Measurements from ENCODE around the gene INAFM2. TPM values are rescaled to one million over a fixed set of nuclear protein-coding genes. Genes with fewer than 3 reads are reported as not detected.

INAFM2 gene
- polyA plus RNA-seq, 3 donors = 5.1 to 19.6 (median 8.3) TPM

- H3K4me3 ChIP-seq (replicated peaks in 1 of 3; ENCODE audit: low read depth in 2 of 3, low read length in 3 of 3) = no peak overlapping the region
- Mint-ChIP-seq H3K27me3 (ENCODE audit: low read depth in 3 of 3) (peaks cover 36 to 60% (median 50%) of the 10 kb centered on the region in 3 donors), H3K27ac (peak overlapping the region in 1 of 7 donors; percentile 72), H3K4me1 (peaks cover 56% of the 10 kb centered on the region), H3K36me3 (peaks cover 12 to 18% of the 10 kb centered on the region in 2 donors), H3K4me3 (peak overlapping the region in 1 of 2 donors; percentile 82), H3K9me3 (peaks cover 0 to 10% (median 0%) of the 10 kb centered on the region in 7 donors)
- H3K4me2 ChIP-seq (replicated peaks; ENCODE audit: extremely low read depth, low read length, poor library complexity, severe bottlenecking) = no peak overlapping the region
- no peak overlapping the region for H3K27ac ChIP-seq (ENCODE audit: low read depth in 1 of 2, low read length in 2 of 2)
- H3K36me3 ChIP-seq (replicated peaks in 1 of 2; ENCODE audit: control insufficient read depth in 1 of 2, insufficient read depth in 2 of 2, low read length in 2 of 2) = peaks cover 0 to 8% of the 10 kb centered on the region in 2 donors
- no peak for DNase-seq
- TF ChIP-seq, protein P1, sequence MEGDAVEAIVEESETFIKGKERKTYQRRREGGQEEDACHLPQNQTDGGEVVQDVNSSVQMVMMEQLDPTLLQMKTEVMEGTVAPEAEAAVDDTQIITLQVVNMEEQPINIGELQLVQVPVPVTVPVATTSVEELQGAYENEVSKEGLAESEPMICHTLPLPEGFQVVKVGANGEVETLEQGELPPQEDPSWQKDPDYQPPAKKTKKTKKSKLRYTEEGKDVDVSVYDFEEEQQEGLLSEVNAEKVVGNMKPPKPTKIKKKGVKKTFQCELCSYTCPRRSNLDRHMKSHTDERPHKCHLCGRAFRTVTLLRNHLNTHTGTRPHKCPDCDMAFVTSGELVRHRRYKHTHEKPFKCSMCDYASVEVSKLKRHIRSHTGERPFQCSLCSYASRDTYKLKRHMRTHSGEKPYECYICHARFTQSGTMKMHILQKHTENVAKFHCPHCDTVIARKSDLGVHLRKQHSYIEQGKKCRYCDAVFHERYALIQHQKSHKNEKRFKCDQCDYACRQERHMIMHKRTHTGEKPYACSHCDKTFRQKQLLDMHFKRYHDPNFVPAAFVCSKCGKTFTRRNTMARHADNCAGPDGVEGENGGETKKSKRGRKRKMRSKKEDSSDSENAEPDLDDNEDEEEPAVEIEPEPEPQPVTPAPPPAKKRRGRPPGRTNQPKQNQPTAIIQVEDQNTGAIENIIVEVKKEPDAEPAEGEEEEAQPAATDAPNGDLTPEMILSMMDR (IDR thresholded peaks at IDR 0.05) = no peak
- peaks cover 9 to 33% of the 10 kb centered on the region in 2 donors for H3K27me3 ChIP-seq (ENCODE audit: control insufficient read depth in 2 of 2, insufficient read depth in 2 of 2, low read length in 2 of 2)
- peaks cover 23% of the 10 kb centered on the region for H4K20me1 ChIP-seq (ENCODE audit: insufficient read depth, low read length)
- no peak overlapping the region for H2AFZ ChIP-seq (ENCODE audit: insufficient read depth, low read depth, low read length, poor library complexity, severe bottlenecking)
- H3K9me3 ChIP-seq (replicated peaks in 1 of 2; ENCODE audit: control insufficient read depth in 1 of 2, insufficient read depth in 1 of 2, low read length in 2 of 2) = no peaks in the 10 kb centered on the region
- H3K79me2 ChIP-seq (ENCODE audit: insufficient read depth, low read length) = no peaks in the 10 kb centered on the region
- intact Hi-C loops (cut with micrococcal nuclease) = loop anchor here in 1 of 2 donors (5.0 kb wide), 1 partner anchor 57 kb away; no protein-coding TSS in a partner anchor
- peaks cover 60 to 81% of the 10 kb centered on the region in 2 donors for H3K4me1 ChIP-seq (ENCODE audit: control insufficient read depth in 1 of 2, insufficient read depth in 2 of 2, low read length in 2 of 2)
- no peak overlapping the region for H3K9ac ChIP-seq (ENCODE audit: insufficient read depth, low read length, poor library complexity, severe bottlenecking)
- WGBS (ENCODE audit: insufficient coverage) = 91% methylated on average over 25 of the region's 30 CpGs
Measured at GRCh38 chr15:40280260-40281056, 43.0 kb upstream of the INAFM2 start.

- H3K4me2 ChIP-seq (replicated peaks; ENCODE audit: extremely low read depth, low read length, poor library complexity, severe bottlenecking) = peak overlapping the region; percentile 97
- Mint-ChIP-seq H3K4me1 (peaks cover 57% of the 10 kb centered on the region), H3K9me3 (peaks cover 0 to 10% (median 0%) of the 10 kb centered on the region in 7 donors), H3K36me3 (peaks cover 12 to 25% of the 10 kb centered on the region in 2 donors), H3K27ac (peak overlapping the region in 1 of 7 donors; percentile 71), H3K4me3 (peak overlapping the region; percentile 41 to 82), H3K27me3 (ENCODE audit: low read depth in 3 of 3) (peaks cover 36 to 60% (median 48%) of the 10 kb centered on the region in 3 donors)
- peaks cover under 1 to 15% of the 10 kb centered on the region in 2 donors for H3K36me3 ChIP-seq (replicated peaks in 1 of 2; ENCODE audit: control insufficient read depth in 1 of 2, insufficient read depth in 2 of 2, low read length in 2 of 2)
- intact Hi-C loops (cut with micrococcal nuclease) = loop anchor here in 1 of 2 donors (5.0 kb wide), 1 partner anchor 56 kb away; no protein-coding TSS in a partner anchor
- no peaks in the 10 kb centered on the region for H3K79me2 ChIP-seq (ENCODE audit: insufficient read depth, low read length)
- H3K4me1 ChIP-seq (ENCODE audit: control insufficient read depth in 1 of 2, insufficient read depth in 2 of 2, low read length in 2 of 2) = peaks cover 60 to 81% of the 10 kb centered on the region in 2 donors
- no peaks in the 10 kb centered on the region for H3K9me3 ChIP-seq (replicated peaks in 1 of 2; ENCODE audit: control insufficient read depth in 1 of 2, insufficient read depth in 1 of 2, low read length in 2 of 2)
- H4K20me1 ChIP-seq (ENCODE audit: insufficient read depth, low read length) = peaks cover 31% of the 10 kb centered on the region
- no peak overlapping the region for H2AFZ ChIP-seq (ENCODE audit: insufficient read depth, low read depth, low read length, poor library complexity, severe bottlenecking)
- DNase-seq = no peak
- no peak overlapping the region for H3K9ac ChIP-seq (ENCODE audit: insufficient read depth, low read length, poor library complexity, severe bottlenecking)
- 92% methylated on average over 42 of the region's 43 CpGs for WGBS (ENCODE audit: insufficient coverage)
- peaks cover 9 to 33% of the 10 kb centered on the region in 2 donors for H3K27me3 ChIP-seq (ENCODE audit: control insufficient read depth in 2 of 2, insufficient read depth in 2 of 2, low read length in 2 of 2)
- no peak overlapping the region for H3K27ac ChIP-seq (ENCODE audit: low read depth in 1 of 2, low read length in 2 of 2)
- TF ChIP-seq, protein P1 (IDR thresholded peaks at IDR 0.05) = no peak
- peak overlapping the region in 1 of 3 experiments; percentile 82 for H3K4me3 ChIP-seq (replicated peaks in 1 of 3; ENCODE audit: low read depth in 2 of 3, low read length in 3 of 3)
Measured at GRCh38 chr15:40281057-40281800, 42.3 kb upstream of the INAFM2 start.

All from CD14-positive monocyte (primary cell).